HEK293 (cell line): ENCODE measurements around the gene ALOXE3.

Experiments
- BCL6B ChIP-seq: fragments of 450-650 bp; formaldehyde crosslinking; IDR thresholded peaks from 2 replicates; pipeline ENCODE4 v1.5.1; 2017; ENCODE audit warnings: missing biosample characterization, missing genetic modification characterization
- CTCF ChIP-seq: fragments of 450-650 bp; formaldehyde crosslinking; IDR thresholded peaks from 2 replicates; pipeline ENCODE4 v1.5.1; 2016; ENCODE audit warnings: missing biosample characterization, missing genetic modification characterization
- KLF1 ChIP-seq: fragments of 450-650 bp; formaldehyde crosslinking; IDR thresholded peaks from 2 replicates; pipeline ENCODE4 v1.5.1; 2016; ENCODE audit warnings: missing biosample characterization, missing genetic modification characterization
- KLF17 ChIP-seq: fragments of 450-650 bp; formaldehyde crosslinking; IDR thresholded peaks from 2 replicates; pipeline ENCODE4 v1.5.1; 2016; ENCODE audit warnings: missing biosample characterization, missing genetic modification characterization
- TCF7L2 ChIP-seq: IDR thresholded peaks from 2 replicates; pipeline ENCODE4 v1.6.1; 2011; ENCODE audit warnings: low read depth, mild to moderate bottlenecking, inconsistent platforms, low read length, moderate library complexity, borderline replicate concordance
- TSHZ1 ChIP-seq: fragments of 450-650 bp; formaldehyde crosslinking; IDR thresholded peaks from 2 replicates; pipeline ENCODE4 v1.5.1; 2016; ENCODE audit warnings: missing biosample characterization, missing genetic modification characterization, borderline replicate concordance
- ZBTB44 ChIP-seq: fragments of 450-650 bp; IDR thresholded peaks from 2 replicates; pipeline ENCODE4 v1.5.1; 2018; ENCODE audit warnings: missing biosample characterization, mild to moderate bottlenecking, missing genetic modification characterization
- ZFP3 ChIP-seq: fragments of 450-650 bp; formaldehyde crosslinking; IDR thresholded peaks from 2 replicates; pipeline ENCODE4 v1.5.1; 2016; ENCODE audit warnings: low read depth, missing biosample characterization, missing genetic modification characterization
- ZNF112 ChIP-seq: fragments of 450-650 bp; formaldehyde crosslinking; IDR thresholded peaks from 2 replicates; pipeline ENCODE4 v1.5.0; 2017; ENCODE audit warnings: missing biosample characterization, missing genetic modification characterization
- ZNF19 ChIP-seq: fragments of 450-650 bp; formaldehyde crosslinking; IDR thresholded peaks from 2 replicates; pipeline ENCODE4; 2016; ENCODE audit warnings: missing biosample characterization, missing genetic modification characterization, low read depth
- ZNF24 ChIP-seq: fragments of 450-650 bp; formaldehyde crosslinking; IDR thresholded peaks from 2 replicates; pipeline ENCODE4 v1.5.1; 2016; ENCODE audit warnings: missing biosample characterization, missing genetic modification characterization
- ZNF266 ChIP-seq: fragments of 450-650 bp; formaldehyde crosslinking; IDR thresholded peaks from 2 replicates; pipeline ENCODE4 v1.5.1; 2016; ENCODE audit warnings: missing biosample characterization, missing genetic modification characterization, low read depth
- ZNF341 ChIP-seq: fragments of 450-650 bp; formaldehyde crosslinking; IDR thresholded peaks from 2 replicates; pipeline ENCODE4; 2016; ENCODE audit warnings: low read depth, missing biosample characterization, missing genetic modification characterization
- ZNF549 ChIP-seq: fragments of 450-650 bp; IDR thresholded peaks from 2 replicates; pipeline ENCODE4 v1.5.1; 2018; ENCODE audit warnings: missing biosample characterization, missing genetic modification characterization, mild to moderate bottlenecking, inconsistent platforms, moderate library complexity
- ZNF558 ChIP-seq: fragments of 450-650 bp; formaldehyde crosslinking; IDR thresholded peaks from 2 replicates; pipeline ENCODE4 v1.5.1; 2016; ENCODE audit warnings: missing biosample characterization, missing genetic modification characterization
- ZNF561 ChIP-seq: fragments of 450-650 bp; IDR thresholded peaks from 2 replicates; pipeline ENCODE4 v1.5.1; 2018; ENCODE audit warnings: missing biosample characterization, missing genetic modification characterization, borderline replicate concordance
- ZNF623 ChIP-seq: fragments of 450-650 bp; formaldehyde crosslinking; IDR thresholded peaks from 2 replicates; pipeline ENCODE4 v1.5.1; 2016; ENCODE audit warnings: missing biosample characterization, missing genetic modification characterization
- ZNF654 ChIP-seq: fragments of 450-650 bp; formaldehyde crosslinking; IDR thresholded peaks from 2 replicates; pipeline ENCODE4 v1.5.1; 2016; ENCODE audit warnings: low read depth, missing biosample characterization, missing genetic modification characterization
- ZNF664 ChIP-seq: fragments of 450-650 bp; formaldehyde crosslinking; IDR thresholded peaks from 2 replicates; pipeline ENCODE4 v1.5.1; 2016; ENCODE audit warnings: missing biosample characterization, missing genetic modification characterization
- ZNF707 ChIP-seq: fragments of 450-650 bp; formaldehyde crosslinking; IDR thresholded peaks from 2 replicates; pipeline ENCODE4 v1.5.1; 2016; ENCODE audit warnings: missing biosample characterization, missing genetic modification characterization
- ZNF843 ChIP-seq: fragments of 450-650 bp; formaldehyde crosslinking; IDR thresholded peaks from 2 replicates; pipeline ENCODE4 v1.5.1; 2016; ENCODE audit warnings: missing biosample characterization, missing genetic modification characterization
- ZSCAN30 ChIP-seq: fragments of 450-650 bp; IDR thresholded peaks from 2 replicates; pipeline ENCODE4 v1.5.1; 2018; ENCODE audit warnings: missing biosample characterization, mild to moderate bottlenecking, missing genetic modification characterization, moderate library complexity
- ZSCAN4 ChIP-seq: fragments of 450-650 bp; formaldehyde crosslinking; IDR thresholded peaks from 2 replicates; pipeline ENCODE4 v1.5.1; 2017; ENCODE audit warnings: missing biosample characterization, missing genetic modification characterization

ALOXE3 gene

GRCh38 chr17:8154608-8155155 lies 36.4 kb upstream of the ALOXE3 start (continued):
- no peak for TF ChIP-seq ZNF24 (tag by site-specific recombination)
- TF ChIP-seq ZNF549, result no peak
- no peak for TF ChIP-seq BCL6B (tag by site-specific recombination)
- TF ChIP-seq ZNF341 (tag by site-specific recombination), result no peak
- peak; percentile 1; the same call in 1 of the 2 replicates for TF ChIP-seq KLF1
- no peak for TF ChIP-seq ZSCAN30 (tag by site-specific recombination)
- no peak for TF ChIP-seq ZNF843 (tag by site-specific recombination)
- TF ChIP-seq ZNF654 (tag by site-specific recombination), result no peak
- TF ChIP-seq ZBTB44 (tag by site-specific recombination), result no peak
- no peak for TF ChIP-seq ZNF558 (tag by site-specific recombination)
- peak; percentile 7; the same call in 1 of the 2 replicates for TF ChIP-seq ZNF561 (tag by site-specific recombination)
- no peak for TF ChIP-seq TCF7L2
- no peak for TF ChIP-seq ZNF112 (tag by site-specific recombination)
- no peak for TF ChIP-seq ZNF19 (tag by site-specific recombination)
- TF ChIP-seq ZNF266 (tag by site-specific recombination), result no peak
- no peak for TF ChIP-seq TSHZ1 (tag by site-specific recombination)
- no peak for TF ChIP-seq ZSCAN4 (tag by site-specific recombination)
- no peak for TF ChIP-seq ZNF623 (tag by site-specific recombination)
- 0 out of 2 replicates have a peak, but pooled peaks have one; percentile 25 for TF ChIP-seq ZNF664 (tag by site-specific recombination)
- no peak for TF ChIP-seq ZFP3 (tag by site-specific recombination)
- no peak for TF ChIP-seq KLF17 (tag by site-specific recombination)
- TF ChIP-seq ZNF707, result no peak
- TF ChIP-seq CTCF (tag by site-specific recombination), result no peak
